ENCODE results near the gene ACOT8. TPM values are rescaled to one million over a fixed set of nuclear protein-coding genes. Genes with fewer than 3 reads are reported as not detected.

Gene ACOT8
- total and polyA plus RNA-seq, 9 of the 15 experiments (the other 6 are each of a cell fraction or from before 2014, with no cell fraction given): 8.2 to 46.7 (median 20.7) TPM

GRCh38 chr20:45860560-45861220 lies 3.5 kb upstream of the ACOT8 start (continued):
- TF ChIP-seq ILF3 (IDR thresholded peaks at IDR 0.05; ENCODE audit: borderline replicate concordance) (no peak), MCM2 (IDR thresholded peaks at IDR 0.05; ENCODE audit: low read depth) (no peak), LCOR (CRISPR knock-in tag; IDR thresholded peaks at IDR 0.05) (no peak), PKNOX1 (IDR thresholded peaks at IDR 0.05) (peak; percentile 75), ZNF12 (CRISPR knock-in tag; IDR thresholded peaks at IDR 0.05) (no peak), TBL1XR1 (IDR thresholded peaks at IDR 0.05; ENCODE audit: low read length in 2 of 2) (no peak), ATF3 (IDR thresholded peaks at IDR 0.05) (peak; percentile 87), ATF3 (CRISPR knock-in tag; conservative IDR thresholded peaks at IDR 0.05) (no peak), KLF10 (CRISPR knock-in tag; IDR thresholded peaks at IDR 0.05) (no peak), ZEB2 (IDR thresholded peaks at IDR 0.05) (peak; percentile 69; the same call in 1 of the 2 replicates), ZNF384 (IDR thresholded peaks at IDR 0.05; ENCODE audit: low read depth, low read length) (peak; percentile 14; the same call in 1 of the 2 replicates), ARID1B (IDR thresholded peaks at IDR 0.05) (peak; percentile 28; the same call in 1 of the 2 replicates), PHF21A (IDR thresholded peaks at IDR 0.05; ENCODE audit: borderline replicate concordance, low read depth) (no peak), ESRRA (IDR thresholded peaks at IDR 0.05; ENCODE audit: borderline replicate concordance, low read depth) (0 out of 2 replicates have a peak, but pooled peaks have one; percentile 45), NCOR1 (IDR thresholded peaks at IDR 0.05) (no peak), MEIS2 (IDR thresholded peaks at IDR 0.05; ENCODE audit: partially characterized antibody) (peak; percentile 86), TRIM25 (IDR thresholded peaks at IDR 0.05; ENCODE audit: borderline replicate concordance) (no peak), ATF7 (IDR thresholded peaks at IDR 0.05) (no peak), NCOA6 (IDR thresholded peaks at IDR 0.05) (no peak), RUNX1 (IDR thresholded peaks at IDR 0.05; ENCODE audit: low read depth) (no peak), HNRNPH1 (optimal IDR thresholded peaks at IDR 0.05; ENCODE audit: low read depth, low read length) (no peak), KAT8 (IDR thresholded peaks at IDR 0.05; ENCODE audit: low read depth) (no peak), DMBX1 (CRISPR knock-in tag; IDR thresholded peaks at IDR 0.05; ENCODE audit: borderline replicate concordance) (no peak), FOSL1 (tag; conservative IDR thresholded peaks at IDR 0.05) (peak; percentile 73), HNRNPK (IDR thresholded peaks at IDR 0.05; ENCODE audit: low read depth, low read length, poor library complexity, severe bottlenecking) (no peak), BRD9 (IDR thresholded peaks at IDR 0.05; ENCODE audit: low read depth, partially characterized antibody) (no peak), NFIX (CRISPR knock-in tag; IDR thresholded peaks at IDR 0.05; ENCODE audit: low read depth) (no peak), CREB1 (IDR thresholded peaks at IDR 0.05) (peak; percentile 34; the same call in 1 of the 2 replicates), CREB1 (CRISPR knock-in tag; IDR thresholded peaks at IDR 0.05) (no peak), ZNF24 (IDR thresholded peaks at IDR 0.05) (no peak)

All from K562 (cell line).